Tibial artery (tissue), 4 donors: ENCODE results near the gene PKNOX2.

ENCODE experiments used
- DNase-seq, 2 donors: peaks; one replicate each; pipeline ENCODE4 v3.0.0-alpha.2; 2019
- H3K27ac ChIP-seq, 2 donors: fragments of 200-600 bp; sonication (generic) in 1 of 2; 1 replicate in 1 of 2; 2 replicates in 1 of 2; pipeline ENCODE4 v1.5.1; 2018 to 2019; ENCODE audit warnings: mild to moderate bottlenecking in 1 of 2
- H3K27me3 ChIP-seq, 2 donors: fragments of 200-600 bp; sonication (generic) in 1 of 2; one replicate each; pipeline versions ENCODE4 v1.5.1 to v1.6.0; 2016 to 2019
- H3K36me3 ChIP-seq, 3 donors: fragments of 200-600 bp; sonication (generic) in 2 of 3; one replicate each; pipeline ENCODE4 v1.5.1; 2016 to 2019; ENCODE audit warnings: mild to moderate bottlenecking in 2 of 3
- H3K4me1 ChIP-seq, 4 donors: fragments of 200-600 bp; sonication (generic) in 2 of 4; 1 replicate in 3 of 4; 2 replicates in 1 of 4; pipeline ENCODE4 v1.5.1; 2016 to 2019
- H3K4me3 ChIP-seq, 2 donors: fragments of 200-600 bp; sonication (generic) in 1 of 2; 1 replicate in 1 of 2; 2 replicates in 1 of 2; pipeline ENCODE4 v1.5.1; 2018 to 2019; ENCODE audit warnings: mild to moderate bottlenecking in 2 of 2
- H3K9me3 ChIP-seq, 3 donors: fragments of 200-600 bp; sonication (generic) in 1 of 3; one replicate each; pipeline ENCODE4 v1.5.1; 2016 to 2019
- CTCF ChIP-seq, 2 experiments: fragments of 200-600 bp in 1 of 2; fragments of 450-650 bp in 1 of 2; IDR thresholded peaks; one replicate each; pipeline ENCODE4 v1.5.1; 2017 to 2019; ENCODE audit warnings: antibody characterized with exemption in 2 of 2, mild to moderate bottlenecking in 1 of 2, moderate library complexity in 1 of 2
- intact Hi-C: fragments of 100-400 bp; cut with DNase I; formaldehyde crosslinking; loops from one replicate; pipeline ENCODE4 v1.15.0; 2023; ENCODE audit warnings: low total_unique reads

PKNOX2 gene

DNA sequence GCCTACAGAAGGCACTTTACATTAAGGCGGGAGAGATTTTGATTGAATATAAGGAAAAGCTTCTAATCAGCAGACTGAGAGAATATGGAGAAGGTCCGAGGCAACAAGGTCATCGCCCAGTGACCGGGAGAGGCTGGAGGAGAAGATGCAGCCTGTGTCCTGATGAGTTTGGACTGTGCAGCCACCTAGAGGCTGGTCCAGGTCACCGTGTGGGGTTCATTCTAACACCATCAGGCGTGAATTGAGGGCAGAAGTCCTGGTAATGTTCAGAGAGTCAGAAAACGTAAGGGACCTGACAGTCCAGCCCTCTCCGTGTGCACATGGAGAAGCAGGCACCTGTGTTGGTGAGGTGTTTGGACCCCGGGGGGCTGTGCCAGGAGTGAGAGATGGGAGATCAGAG lies 228.8 kb downstream of the PKNOX2 start:
- TF ChIP-seq CTCF (IDR thresholded peaks at IDR 0.05), result no peak
- no peak overlapping the region for H3K27ac ChIP-seq
- H3K4me3 ChIP-seq, result no peak overlapping the region

DNA sequence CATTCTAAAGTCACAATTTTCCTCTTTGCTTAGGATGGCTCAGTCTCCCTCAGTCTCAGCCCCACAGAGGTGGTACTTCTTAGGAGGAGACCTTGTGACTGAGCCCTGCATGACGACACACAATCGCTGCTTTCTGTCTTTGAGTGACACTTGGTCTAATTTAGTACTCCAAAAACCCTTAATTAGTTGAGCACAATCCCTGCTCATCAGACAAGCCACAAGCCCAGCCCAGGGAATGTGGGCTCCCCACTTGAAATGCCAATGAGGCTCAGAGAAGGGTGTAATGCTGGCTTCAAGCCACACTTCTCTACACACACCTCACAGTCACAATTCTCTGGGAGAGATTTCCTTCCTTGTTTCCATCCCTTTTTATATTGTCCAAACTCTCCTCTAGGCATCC lies 229.7 kb downstream of the PKNOX2 start:
- intact Hi-C loops, result no loop called here
- no peak for DNase-seq

More for the DNA sequence above, 228.8 kb downstream of the PKNOX2 start:
- Histone ChIP-seq H3K4me1 (peaks cover 0 to 16% (median 6%) of the 10 kb centered on the region in 4 donors), H3K36me3 (peaks cover 0 to 8% (median 7%) of the 10 kb centered on the region in 3 donors), H3K27me3 (no peaks in the 10 kb centered on the region), H3K9me3 (no peaks in the 10 kb centered on the region)
- DNase-seq, result no peak
- intact Hi-C loops, result no loop called here

GRCh38 chr11:125397421-125397820 lies 232.9 kb downstream of the PKNOX2 start:
- no peak for DNase-seq
- Histone ChIP-seq H3K4me1 (no peaks in the 10 kb centered on the region), H3K36me3 (peaks cover 0 to 12% (median 7%) of the 10 kb centered on the region in 3 donors), H3K4me3 (no peak overlapping the region), H3K27ac (no peak overlapping the region), H3K9me3 (no peaks in the 10 kb centered on the region), H3K27me3 (no peaks in the 10 kb centered on the region)
- intact Hi-C loops, result no loop called here
- TF ChIP-seq CTCF (IDR thresholded peaks at IDR 0.05), result no peak

More for the DNA sequence above, 229.7 kb downstream of the PKNOX2 start:
- H3K27ac ChIP-seq, result no peak overlapping the region
- H3K4me1 ChIP-seq, result peaks cover 0 to 16% (median 6%) of the 10 kb centered on the region in 4 donors
- H3K36me3 ChIP-seq, result peaks cover 0 to 12% (median 7%) of the 10 kb centered on the region in 3 donors
- TF ChIP-seq CTCF (IDR thresholded peaks at IDR 0.05), result no peak
- no peaks in the 10 kb centered on the region for H3K27me3 ChIP-seq
- no peaks in the 10 kb centered on the region for H3K9me3 ChIP-seq
- H3K4me3 ChIP-seq, result no peak overlapping the region

DNA sequence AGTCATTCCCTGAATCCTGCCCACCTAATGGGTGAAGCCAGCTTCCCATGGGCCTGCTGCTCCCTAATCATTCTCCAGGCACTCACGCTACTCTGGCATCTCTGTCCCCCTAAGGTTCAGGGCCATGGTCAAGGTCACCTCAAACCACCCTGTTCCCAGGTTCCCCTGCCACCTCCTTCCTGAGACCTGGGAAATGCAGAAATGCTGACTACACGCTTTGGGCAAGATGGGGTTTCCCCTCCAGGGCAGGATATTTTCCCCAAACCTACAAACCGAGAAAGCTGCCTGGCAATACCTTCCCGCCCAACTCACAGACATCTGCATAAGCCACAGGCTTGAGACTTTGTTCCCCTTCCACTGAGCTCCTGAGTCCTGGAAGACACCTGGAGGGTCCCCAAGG lies 233.9 kb downstream of the PKNOX2 start:
- Histone ChIP-seq H3K27me3 (no peaks in the 10 kb centered on the region), H3K4me1 (no peaks in the 10 kb centered on the region), H3K9me3 (no peaks in the 10 kb centered on the region), H3K36me3 (peaks cover 0 to 12% (median 7%) of the 10 kb centered on the region in 3 donors), H3K27ac (no peak overlapping the region), H3K4me3 (no peak overlapping the region)
- DNase-seq, result no peak
- no peak for TF ChIP-seq CTCF (IDR thresholded peaks at IDR 0.05)
- intact Hi-C loops, result no loop called here

GRCh38 chr11:125398994-125399640 lies 234.6 kb downstream of the PKNOX2 start:
- no peak for DNase-seq
- intact Hi-C loops, result no loop called here
- Histone ChIP-seq H3K4me1 (peaks cover 0 to 2% (median under 1%) of the 10 kb centered on the region in 4 donors), H3K36me3 (peaks cover 0 to 12% (median 7%) of the 10 kb centered on the region in 3 donors), H3K27ac (no peak overlapping the region), H3K4me3 (no peak overlapping the region), H3K9me3 (no peaks in the 10 kb centered on the region), H3K27me3 (no peaks in the 10 kb centered on the region)
- no peak for TF ChIP-seq CTCF (IDR thresholded peaks at IDR 0.05)
